HEK293 (cell line): ENCODE results near the gene METTL16.
A peak's percentile ranks its signal among the peaks of the same experiment; 100 is the strongest.

Experiments used
- KLF10 ChIP-seq: fragments of 450-650 bp; IDR thresholded peaks from 2 replicates; pipeline ENCODE4 v1.5.1; 2018; ENCODE audit warnings: missing biosample characterization, mild to moderate bottlenecking, missing genetic modification characterization
- KLF7 ChIP-seq: fragments of 450-650 bp; formaldehyde crosslinking; IDR thresholded peaks from 2 replicates; pipeline ENCODE4 v1.5.1; 2016; ENCODE audit warnings: missing biosample characterization, missing genetic modification characterization, borderline replicate concordance
- KLF8 ChIP-seq: fragments of 450-650 bp; formaldehyde crosslinking; IDR thresholded peaks from 2 replicates; pipeline ENCODE4 v1.5.1; 2016; ENCODE audit warnings: missing biosample characterization, missing genetic modification characterization
- MEIS1 ChIP-seq: sonication (generic); formaldehyde crosslinking; IDR thresholded peaks from 2 replicates; pipeline ENCODE4 v1.8.1; 2022; ENCODE audit warnings: missing genetic modification reagents, mild to moderate bottlenecking, borderline replicate concordance
- ZFHX2 ChIP-seq: fragments of 450-650 bp; formaldehyde crosslinking; conservative IDR thresholded peaks from 2 replicates; pipeline ENCODE4 v1.5.1; 2016; ENCODE audit warnings: missing biosample characterization, missing genetic modification characterization
- ZNF114 ChIP-seq: fragments of 450-650 bp; formaldehyde crosslinking; IDR thresholded peaks from 2 replicates; pipeline ENCODE4 v1.5.0; 2017; ENCODE audit warnings: missing biosample characterization, missing genetic modification characterization
- ZNF138 ChIP-seq: fragments of 450-650 bp; formaldehyde crosslinking; IDR thresholded peaks from 2 replicates; pipeline ENCODE4 v1.5.1; 2016; ENCODE audit warnings: missing biosample characterization, missing genetic modification characterization, borderline replicate concordance
- ZNF140 ChIP-seq: fragments of 450-650 bp; formaldehyde crosslinking; IDR thresholded peaks from 2 replicates; pipeline ENCODE4 v1.5.1; 2016; ENCODE audit warnings: missing biosample characterization, missing genetic modification characterization
- ZNF157 ChIP-seq: fragments of 450-650 bp; formaldehyde crosslinking; IDR thresholded peaks from 2 replicates; pipeline ENCODE4 v1.5.1; 2016; ENCODE audit warnings: missing biosample characterization, missing genetic modification characterization
- ZNF211 ChIP-seq: fragments of 450-650 bp; formaldehyde crosslinking; IDR thresholded peaks from 2 replicates; pipeline ENCODE4 v1.5.1; 2016; ENCODE audit warnings: low read depth, missing biosample characterization, missing genetic modification characterization
- ZNF404 ChIP-seq: fragments of 450-650 bp; formaldehyde crosslinking; IDR thresholded peaks from 2 replicates; pipeline ENCODE4 v1.5.1; 2017; ENCODE audit warnings: missing biosample characterization, missing genetic modification characterization
- ZNF529 ChIP-seq: fragments of 450-650 bp; formaldehyde crosslinking; IDR thresholded peaks from 2 replicates; pipeline ENCODE4 v1.5.1; 2017; ENCODE audit warnings: missing genetic modification characterization, missing biosample characterization; ENCODE audit not compliant: insufficient replicate concordance
- ZNF670 ChIP-seq: fragments of 450-650 bp; formaldehyde crosslinking; IDR thresholded peaks from 2 replicates; pipeline ENCODE4 v1.5.1; 2016; ENCODE audit warnings: missing biosample characterization, missing genetic modification characterization, low read depth
- ZNF747 ChIP-seq: fragments of 450-650 bp; formaldehyde crosslinking; IDR thresholded peaks from 2 replicates; pipeline ENCODE4 v1.5.1; 2016; ENCODE audit warnings: missing biosample characterization, missing genetic modification characterization
- ZNF785 ChIP-seq: fragments of 450-650 bp; formaldehyde crosslinking; IDR thresholded peaks from 2 replicates; pipeline ENCODE4 v1.5.1; 2016; ENCODE audit warnings: missing biosample characterization, missing genetic modification characterization
- TF ChIP-seq, protein P1 (sequence below): fragments of 450-650 bp; formaldehyde crosslinking; IDR thresholded peaks from 2 replicates; pipeline ENCODE4 v1.5.1; 2016; ENCODE audit warnings: missing biosample characterization, missing genetic modification characterization
- TF ChIP-seq, protein P2 (sequence below): fragments of 450-650 bp; formaldehyde crosslinking; IDR thresholded peaks from 2 replicates; pipeline ENCODE4 v1.5.0; 2017; ENCODE audit warnings: missing biosample characterization, missing genetic modification characterization, borderline replicate concordance
- TF ChIP-seq, protein P3 (sequence below): fragments of 450-650 bp; formaldehyde crosslinking; IDR thresholded peaks from 2 replicates; pipeline ENCODE4 v1.5.1; 2016; ENCODE audit warnings: missing biosample characterization, missing genetic modification characterization, low read depth
- TF ChIP-seq, protein P4 (sequence below): fragments of 450-650 bp; formaldehyde crosslinking; conservative IDR thresholded peaks from 2 replicates; pipeline ENCODE4 v1.5.1; 2016; ENCODE audit warnings: low read depth, missing biosample characterization, missing genetic modification characterization
- TF ChIP-seq, protein P5 (sequence below): fragments of 450-650 bp; formaldehyde crosslinking; IDR thresholded peaks from 2 replicates; pipeline ENCODE4 v1.5.1; 2016; ENCODE audit warnings: missing biosample characterization, missing genetic modification characterization
- TF ChIP-seq, protein P6 (sequence below): fragments of 450-650 bp; formaldehyde crosslinking; IDR thresholded peaks from 2 replicates; pipeline ENCODE4 v1.5.1; 2016; ENCODE audit warnings: missing biosample characterization, missing genetic modification characterization
- TF ChIP-seq, protein P7 (sequence below): fragments of 450-650 bp; formaldehyde crosslinking; IDR thresholded peaks from 2 replicates; pipeline ENCODE4 v1.5.1; 2016; ENCODE audit warnings: missing biosample characterization, missing genetic modification characterization
- TF ChIP-seq, protein P8 (sequence below): fragments of 450-650 bp; formaldehyde crosslinking; IDR thresholded peaks from 2 replicates; pipeline ENCODE4 v1.5.1; 2016; ENCODE audit warnings: missing biosample characterization, missing genetic modification characterization

The METTL16 gene

DNA sequence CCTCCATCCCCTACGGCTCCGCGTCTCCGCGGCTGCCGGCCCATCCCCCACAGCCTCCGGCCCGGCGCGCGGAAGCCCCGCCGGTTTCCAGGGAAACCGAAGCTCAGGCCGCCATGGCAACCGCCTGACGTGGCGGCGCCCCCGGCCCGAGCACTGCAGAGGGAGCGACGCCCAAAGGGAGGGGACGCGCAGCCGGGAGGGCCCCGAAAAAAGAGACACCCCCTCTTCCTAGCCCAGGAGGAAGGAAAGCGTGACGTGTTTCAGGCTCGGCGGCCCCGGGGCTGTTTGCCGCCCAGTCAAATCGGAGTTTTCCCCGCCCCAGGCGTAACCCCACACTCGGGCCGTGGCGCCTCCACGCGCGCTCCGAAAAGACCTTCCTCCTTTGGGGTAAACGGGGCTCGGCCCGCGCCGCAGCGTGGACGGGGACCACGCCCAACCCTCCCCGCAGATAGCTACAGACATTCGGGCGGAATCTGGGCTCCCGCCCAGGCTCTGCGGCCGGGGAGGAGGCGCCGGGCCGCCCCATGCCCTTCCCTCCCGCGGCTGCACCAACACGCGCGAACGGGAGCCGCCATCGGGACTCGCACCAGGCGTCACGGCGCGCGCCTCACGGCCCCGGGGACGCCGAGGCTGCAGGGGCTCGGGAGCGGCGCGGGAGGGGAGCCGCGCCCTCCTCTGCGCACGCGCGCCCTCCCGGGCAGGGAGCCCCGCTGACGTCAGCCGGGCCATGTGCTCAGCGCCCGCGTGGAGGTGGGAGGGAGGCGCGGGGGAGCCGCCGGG lies 118.3 kb downstream of the METTL16 start (continued):
- TF ChIP-seq, protein P1, sequence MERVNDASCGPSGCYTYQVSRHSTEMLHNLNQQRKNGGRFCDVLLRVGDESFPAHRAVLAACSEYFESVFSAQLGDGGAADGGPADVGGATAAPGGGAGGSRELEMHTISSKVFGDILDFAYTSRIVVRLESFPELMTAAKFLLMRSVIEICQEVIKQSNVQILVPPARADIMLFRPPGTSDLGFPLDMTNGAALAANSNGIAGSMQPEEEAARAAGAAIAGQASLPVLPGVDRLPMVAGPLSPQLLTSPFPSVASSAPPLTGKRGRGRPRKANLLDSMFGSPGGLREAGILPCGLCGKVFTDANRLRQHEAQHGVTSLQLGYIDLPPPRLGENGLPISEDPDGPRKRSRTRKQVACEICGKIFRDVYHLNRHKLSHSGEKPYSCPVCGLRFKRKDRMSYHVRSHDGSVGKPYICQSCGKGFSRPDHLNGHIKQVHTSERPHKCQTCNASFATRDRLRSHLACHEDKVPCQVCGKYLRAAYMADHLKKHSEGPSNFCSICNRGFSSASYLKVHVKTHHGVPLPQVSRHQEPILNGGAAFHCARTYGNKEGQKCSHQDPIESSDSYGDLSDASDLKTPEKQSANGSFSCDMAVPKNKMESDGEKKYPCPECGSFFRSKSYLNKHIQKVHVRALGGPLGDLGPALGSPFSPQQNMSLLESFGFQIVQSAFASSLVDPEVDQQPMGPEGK (tag by site-specific recombination) = peak; percentile 99
- no peak for TF ChIP-seq ZNF211
- TF ChIP-seq ZNF747 (tag by site-specific recombination) = no peak
- no peak for TF ChIP-seq ZNF529
- TF ChIP-seq, protein P2, sequence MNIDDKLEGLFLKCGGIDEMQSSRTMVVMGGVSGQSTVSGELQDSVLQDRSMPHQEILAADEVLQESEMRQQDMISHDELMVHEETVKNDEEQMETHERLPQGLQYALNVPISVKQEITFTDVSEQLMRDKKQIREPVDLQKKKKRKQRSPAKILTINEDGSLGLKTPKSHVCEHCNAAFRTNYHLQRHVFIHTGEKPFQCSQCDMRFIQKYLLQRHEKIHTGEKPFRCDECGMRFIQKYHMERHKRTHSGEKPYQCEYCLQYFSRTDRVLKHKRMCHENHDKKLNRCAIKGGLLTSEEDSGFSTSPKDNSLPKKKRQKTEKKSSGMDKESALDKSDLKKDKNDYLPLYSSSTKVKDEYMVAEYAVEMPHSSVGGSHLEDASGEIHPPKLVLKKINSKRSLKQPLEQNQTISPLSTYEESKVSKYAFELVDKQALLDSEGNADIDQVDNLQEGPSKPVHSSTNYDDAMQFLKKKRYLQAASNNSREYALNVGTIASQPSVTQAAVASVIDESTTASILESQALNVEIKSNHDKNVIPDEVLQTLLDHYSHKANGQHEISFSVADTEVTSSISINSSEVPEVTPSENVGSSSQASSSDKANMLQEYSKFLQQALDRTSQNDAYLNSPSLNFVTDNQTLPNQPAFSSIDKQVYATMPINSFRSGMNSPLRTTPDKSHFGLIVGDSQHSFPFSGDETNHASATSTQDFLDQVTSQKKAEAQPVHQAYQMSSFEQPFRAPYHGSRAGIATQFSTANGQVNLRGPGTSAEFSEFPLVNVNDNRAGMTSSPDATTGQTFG = no peak
- no peak for TF ChIP-seq ZNF404
- peak; percentile 97 for TF ChIP-seq ZNF785
- TF ChIP-seq, protein P3, sequence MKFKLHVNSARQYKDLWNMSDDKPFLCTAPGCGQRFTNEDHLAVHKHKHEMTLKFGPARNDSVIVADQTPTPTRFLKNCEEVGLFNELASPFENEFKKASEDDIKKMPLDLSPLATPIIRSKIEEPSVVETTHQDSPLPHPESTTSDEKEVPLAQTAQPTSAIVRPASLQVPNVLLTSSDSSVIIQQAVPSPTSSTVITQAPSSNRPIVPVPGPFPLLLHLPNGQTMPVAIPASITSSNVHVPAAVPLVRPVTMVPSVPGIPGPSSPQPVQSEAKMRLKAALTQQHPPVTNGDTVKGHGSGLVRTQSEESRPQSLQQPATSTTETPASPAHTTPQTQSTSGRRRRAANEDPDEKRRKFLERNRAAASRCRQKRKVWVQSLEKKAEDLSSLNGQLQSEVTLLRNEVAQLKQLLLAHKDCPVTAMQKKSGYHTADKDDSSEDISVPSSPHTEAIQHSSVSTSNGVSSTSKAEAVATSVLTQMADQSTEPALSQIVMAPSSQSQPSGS (tag by site-specific recombination) = no peak
- TF ChIP-seq ZFHX2 (tag by site-specific recombination) = no peak; the same call in 1 of the 2 replicates
- TF ChIP-seq, protein P4, sequence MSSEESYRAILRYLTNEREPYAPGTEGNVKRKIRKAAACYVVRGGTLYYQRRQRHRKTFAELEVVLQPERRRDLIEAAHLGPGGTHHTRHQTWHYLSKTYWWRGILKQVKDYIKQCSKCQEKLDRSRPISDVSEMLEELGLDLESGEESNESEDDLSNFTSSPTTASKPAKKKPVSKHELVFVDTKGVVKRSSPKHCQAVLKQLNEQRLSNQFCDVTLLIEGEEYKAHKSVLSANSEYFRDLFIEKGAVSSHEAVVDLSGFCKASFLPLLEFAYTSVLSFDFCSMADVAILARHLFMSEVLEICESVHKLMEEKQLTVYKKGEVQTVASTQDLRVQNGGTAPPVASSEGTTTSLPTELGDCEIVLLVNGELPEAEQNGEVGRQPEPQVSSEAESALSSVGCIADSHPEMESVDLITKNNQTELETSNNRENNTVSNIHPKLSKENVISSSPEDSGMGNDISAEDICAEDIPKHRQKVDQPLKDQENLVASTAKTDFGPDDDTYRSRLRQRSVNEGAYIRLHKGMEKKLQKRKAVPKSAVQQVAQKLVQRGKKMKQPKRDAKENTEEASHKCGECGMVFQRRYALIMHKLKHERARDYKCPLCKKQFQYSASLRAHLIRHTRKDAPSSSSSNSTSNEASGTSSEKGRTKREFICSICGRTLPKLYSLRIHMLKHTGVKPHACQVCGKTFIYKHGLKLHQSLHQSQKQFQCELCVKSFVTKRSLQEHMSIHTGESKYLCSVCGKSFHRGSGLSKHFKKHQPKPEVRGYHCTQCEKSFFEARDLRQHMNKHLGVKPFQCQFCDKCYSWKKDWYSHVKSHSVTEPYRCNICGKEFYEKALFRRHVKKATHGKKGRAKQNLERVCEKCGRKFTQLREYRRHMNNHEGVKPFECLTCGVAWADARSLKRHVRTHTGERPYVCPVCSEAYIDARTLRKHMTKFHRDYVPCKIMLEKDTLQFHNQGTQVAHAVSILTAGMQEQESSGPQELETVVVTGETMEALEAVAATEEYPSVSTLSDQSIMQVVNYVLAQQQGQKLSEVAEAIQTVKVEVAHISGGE = no peak; the same call in 1 of the 2 replicates
- TF ChIP-seq ZNF670 (tag by site-specific recombination) = no peak
- no peak for TF ChIP-seq ZNF138 (tag by site-specific recombination)
- no peak for TF ChIP-seq ZNF114 (tag by site-specific recombination)
- TF ChIP-seq KLF10 (tag by site-specific recombination) = peak; percentile 83
- TF ChIP-seq ZNF140 (tag by site-specific recombination) = no peak
- TF ChIP-seq MEIS1 (CRISPR knock-in tag) = no peak
- TF ChIP-seq, protein P5, sequence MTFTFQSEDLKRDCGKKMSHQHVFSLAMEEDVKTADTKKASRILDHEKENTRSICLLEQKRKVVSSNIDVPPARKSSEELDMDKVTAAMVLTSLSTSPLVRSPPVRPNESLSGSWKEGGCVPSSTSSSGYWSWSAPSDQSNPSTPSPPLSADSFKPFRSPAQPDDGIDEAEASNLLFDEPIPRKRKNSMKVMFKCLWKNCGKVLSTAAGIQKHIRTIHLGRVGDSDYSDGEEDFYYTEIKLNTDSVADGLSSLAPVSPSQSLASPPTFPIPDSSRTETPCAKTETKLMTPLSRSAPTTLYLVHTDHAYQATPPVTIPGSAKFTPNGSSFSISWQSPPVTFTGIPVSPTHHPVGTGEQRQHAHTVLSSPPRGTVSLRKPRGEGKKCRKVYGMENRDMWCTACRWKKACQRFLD (tag by site-specific recombination) = no peak
- TF ChIP-seq, protein P6, sequence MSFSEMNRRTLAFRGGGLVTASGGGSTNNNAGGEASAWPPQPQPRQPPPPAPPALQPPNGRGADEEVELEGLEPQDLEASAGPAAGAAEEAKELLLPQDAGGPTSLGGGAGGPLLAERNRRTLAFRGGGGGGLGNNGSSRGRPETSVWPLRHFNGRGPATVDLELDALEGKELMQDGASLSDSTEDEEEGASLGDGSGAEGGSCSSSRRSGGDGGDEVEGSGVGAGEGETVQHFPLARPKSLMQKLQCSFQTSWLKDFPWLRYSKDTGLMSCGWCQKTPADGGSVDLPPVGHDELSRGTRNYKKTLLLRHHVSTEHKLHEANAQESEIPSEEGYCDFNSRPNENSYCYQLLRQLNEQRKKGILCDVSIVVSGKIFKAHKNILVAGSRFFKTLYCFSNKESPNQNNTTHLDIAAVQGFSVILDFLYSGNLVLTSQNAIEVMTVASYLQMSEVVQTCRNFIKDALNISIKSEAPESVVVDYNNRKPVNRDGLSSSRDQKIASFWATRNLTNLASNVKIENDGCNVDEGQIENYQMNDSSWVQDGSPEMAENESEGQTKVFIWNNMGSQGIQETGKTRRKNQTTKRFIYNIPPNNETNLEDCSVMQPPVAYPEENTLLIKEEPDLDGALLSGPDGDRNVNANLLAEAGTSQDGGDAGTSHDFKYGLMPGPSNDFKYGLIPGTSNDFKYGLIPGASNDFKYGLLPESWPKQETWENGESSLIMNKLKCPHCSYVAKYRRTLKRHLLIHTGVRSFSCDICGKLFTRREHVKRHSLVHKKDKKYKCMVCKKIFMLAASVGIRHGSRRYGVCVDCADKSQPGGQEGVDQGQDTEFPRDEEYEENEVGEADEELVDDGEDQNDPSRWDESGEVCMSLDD (tag by site-specific recombination) = peak; percentile 99
- no peak for TF ChIP-seq ZNF157 (tag by site-specific recombination)
- TF ChIP-seq, protein P7, sequence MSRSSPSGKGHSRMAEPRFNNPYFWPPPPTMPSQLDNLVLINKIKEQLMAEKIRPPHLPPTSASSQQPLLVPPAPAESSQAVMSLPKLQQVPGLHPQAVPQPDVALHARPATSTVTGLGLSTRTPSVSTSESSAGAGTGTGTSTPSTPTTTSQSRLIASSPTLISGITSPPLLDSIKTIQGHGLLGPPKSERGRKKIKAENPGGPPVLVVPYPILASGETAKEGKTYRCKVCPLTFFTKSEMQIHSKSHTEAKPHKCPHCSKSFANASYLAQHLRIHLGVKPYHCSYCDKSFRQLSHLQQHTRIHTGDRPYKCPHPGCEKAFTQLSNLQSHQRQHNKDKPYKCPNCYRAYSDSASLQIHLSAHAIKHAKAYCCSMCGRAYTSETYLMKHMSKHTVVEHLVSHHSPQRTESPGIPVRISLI (tag by site-specific recombination) = no peak
- TF ChIP-seq, protein P8, sequence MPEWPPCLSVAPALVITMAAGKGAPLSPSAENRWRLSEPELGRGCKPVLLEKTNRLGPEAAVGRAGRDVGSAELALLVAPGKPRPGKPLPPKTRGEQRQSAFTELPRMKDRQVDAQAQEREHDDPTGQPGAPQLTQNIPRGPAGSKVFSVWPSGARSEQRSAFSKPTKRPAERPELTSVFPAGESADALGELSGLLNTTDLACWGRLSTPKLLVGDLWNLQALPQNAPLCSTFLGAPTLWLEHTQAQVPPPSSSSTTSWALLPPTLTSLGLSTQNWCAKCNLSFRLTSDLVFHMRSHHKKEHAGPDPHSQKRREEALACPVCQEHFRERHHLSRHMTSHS (tag by site-specific recombination) = no peak
- TF ChIP-seq KLF7 = peak; percentile 95
- peak; percentile 94 for TF ChIP-seq KLF8 (tag by site-specific recombination)
